K562 (cell line): ENCODE results near the gene B9D2. TPM values are rescaled to one million over a fixed set of nuclear protein-coding genes. Genes with fewer than 3 reads are reported as not detected.

ENCODE experiments used
- ATAC-seq: fragments of 200-7000 bp; cut with Tn5 transposase; 3 replicates; pipeline ENCODE4 v1.9.1; 2020; ENCODE audit warnings: moderate library complexity
- BruUV-seq: library from RNA; stranded (reverse); fragments of 400-500 nt; replicated peaks from 2 replicates; lab custom pipeline; 2021; lab: Mats Ljungman, UMichigan
- CTCF ChIA-PET: fragments of 300-600 bp; formaldehyde crosslinking; extraction: SDS; loops from one replicate; lab custom pipeline; 2021; ENCODE audit warnings: low intra/inter-chr PET ratio; lab: Yijun Ruan, JAX
- POLR2A ChIA-PET: fragments of 300-600, 350-650 bp; sonication (Branson Sonifier 250); formaldehyde crosslinking; extraction: SDS; loops from one replicate; lab custom pipeline; 2021; ENCODE audit warnings: antibody characterized with exemption, inconsistent platforms; lab: Yijun Ruan, JAX
- DNase-seq, 4 experiments: peaks; one replicate each; pipeline versions ENCODE4 v3.0.0 to v3.0.0-alpha.2; 2011 to 2018; ENCODE audit warnings: low spot score in 3 of 4, mixed read lengths in 3 of 4; ENCODE audit errors: extremely low read depth in 1 of 4
- FAIRE-seq: peaks from 2 replicates; lab custom pipeline; 2011; peaks lifted over from hg19 to GRCh38; lab: Jason Lieb, UNC
- H2AFZ ChIP-seq: 2 replicates; pipeline ENCODE4 v1.6.0; 2011; ENCODE audit warnings: low read depth, low read length, control low read depth, inconsistent platforms
- H3K27ac ChIP-seq: fragments of 200-600 bp; 3 replicates; pipeline ENCODE4 v1.8.0; 2011; ENCODE audit warnings: low read depth, mild to moderate bottlenecking, control low read depth, inconsistent platforms, low read length, moderate library complexity, mixed read lengths; ENCODE audit errors: extremely low read depth
- H3K27me3 ChIP-seq, 2 experiments: fragments of 300-600 bp in 1 of 2; 2 replicates in 1 of 2; 3 replicates in 1 of 2; pipeline versions ENCODE4 v1.6.0 to v1.8.0; 2011; ENCODE audit warnings: inconsistent platforms in 2 of 2, low read length in 2 of 2, mild to moderate bottlenecking in 1 of 2, mixed read lengths in 1 of 2, moderate library complexity in 1 of 2; ENCODE audit not compliant: control insufficient read depth in 2 of 2, insufficient read depth in 2 of 2
- H3K36me3 ChIP-seq: fragments of 300-600 bp; 3 replicates; pipeline ENCODE4 v1.8.0; 2011; ENCODE audit warnings: mild to moderate bottlenecking, low read length, inconsistent platforms; ENCODE audit not compliant: control insufficient read depth, insufficient read depth
- H3K4me1 ChIP-seq, 2 experiments: fragments of 200-600 bp in 1 of 2; replicated peaks in 1 of 2; 2 replicates in 1 of 2; 3 replicates in 1 of 2; pipeline versions ENCODE4 v1.5.1 to v1.8.0; 2011; ENCODE audit warnings: inconsistent platforms in 2 of 2, low read length in 2 of 2, mild to moderate bottlenecking in 1 of 2, mixed read lengths in 1 of 2, moderate library complexity in 1 of 2; ENCODE audit not compliant: control insufficient read depth in 2 of 2, insufficient read depth in 2 of 2
- H3K4me2 ChIP-seq: 2 replicates; pipeline ENCODE4 v1.6.1; 2011; ENCODE audit warnings: low read length, control low read depth, inconsistent platforms, mixed read lengths; ENCODE audit not compliant: insufficient read depth
- H3K4me3 ChIP-seq: fragments of 200-600 bp; sonication (generic), shearing (Covaris generic); 2 replicates; pipeline ENCODE4 v1.5.1; 2016; ENCODE audit warnings: control low read depth, inconsistent platforms
- H3K79me2 ChIP-seq: fragments of 200-600 bp; 3 replicates; pipeline ENCODE4 v1.8.0; 2011; ENCODE audit warnings: low read length, inconsistent platforms; ENCODE audit not compliant: control insufficient read depth, insufficient read depth
- H3K9ac ChIP-seq, 2 experiments: 2 replicates each; pipeline versions ENCODE4 v1.6.0 to v1.6.1; 2011; ENCODE audit warnings: low read depth in 2 of 2, low read length in 2 of 2, control low read depth in 1 of 2, inconsistent platforms in 1 of 2, mild to moderate bottlenecking in 1 of 2, mixed read lengths in 1 of 2; ENCODE audit not compliant: insufficient read depth in 1 of 2
- H3K9me1 ChIP-seq: one replicate; pipeline ENCODE4 v1.6.0; 2011; ENCODE audit warnings: inconsistent platforms, mild to moderate bottlenecking, low read length, moderate library complexity; ENCODE audit not compliant: control insufficient read depth, insufficient read depth
- H3K9me3 ChIP-seq: replicated peaks from 2 replicates; pipeline ENCODE4 v1.5.1; 2011; ENCODE audit warnings: low read depth, low read length, inconsistent platforms; ENCODE audit not compliant: control insufficient read depth, insufficient read depth
- H4K20me1 ChIP-seq: replicated peaks from 2 replicates; pipeline ENCODE4 v1.6.1; 2011; ENCODE audit warnings: low read length, inconsistent platforms, mixed read lengths; ENCODE audit not compliant: control insufficient read depth, insufficient read depth
- ATF4 ChIP-seq: fragments of 450-650 bp; formaldehyde crosslinking; IDR thresholded peaks from 2 replicates; pipeline ENCODE4 v1.4.0; 2022; ENCODE audit warnings: mild to moderate bottlenecking, moderate library complexity
- BDP1 ChIP-seq: IDR thresholded peaks from 3 replicates; pipeline ENCODE4 v1.6.1; 2011; ENCODE audit not compliant: insufficient read length, insufficient read depth
- IRF9 ChIP-seq: fragments of 450-650 bp; IDR thresholded peaks from 2 replicates; pipeline ENCODE4 v1.6.1; 2016; ENCODE audit warnings: missing biosample characterization, missing genetic modification characterization
- MCM7 ChIP-seq, 2 experiments: fragments of 450-650 bp; IDR thresholded peaks; 2 replicates each; pipeline ENCODE4 v1.6.1; 2016 to 2018
- NELFE ChIP-seq: IDR thresholded peaks from 2 replicates; pipeline ENCODE4 v1.6.1; 2011; ENCODE audit warnings: mild to moderate bottlenecking; ENCODE audit not compliant: insufficient read depth, insufficient read length
- NKRF ChIP-seq: fragments of 450-650 bp; IDR thresholded peaks from 2 replicates; pipeline ENCODE4 v1.6.1; 2016; ENCODE audit warnings: borderline replicate concordance
- PTTG1 ChIP-seq: fragments of 450-650 bp; IDR thresholded peaks from 2 replicates; pipeline ENCODE4 v1.6.1; 2016; ENCODE audit warnings: low read depth, mild to moderate bottlenecking, missing genetic modification characterization, missing compliant biosample characterization
- SMAD2 ChIP-seq: fragments of 150-350 bp; IDR thresholded peaks from 2 replicates; pipeline ENCODE4 v1.6.1; 2014; ENCODE audit warnings: low read depth, mild to moderate bottlenecking, low read length
- USF2 ChIP-seq: sonication (generic); formaldehyde crosslinking; IDR thresholded peaks from 2 replicates; pipeline ENCODE4 v1.5.0; 2020; ENCODE audit warnings: missing genetic modification reagents
- ZFP1 ChIP-seq: fragments of 450-650 bp; formaldehyde crosslinking; IDR thresholded peaks from 2 replicates; pipeline ENCODE4 v1.4.0; 2020; ENCODE audit warnings: mild to moderate bottlenecking, mixed read lengths
- ZNF354B ChIP-seq: fragments of 250-450 bp; sonication (Bioruptor Pico); IDR thresholded peaks from 2 replicates; pipeline ENCODE4 v1.4.0; 2020
- ZNF518B ChIP-seq: fragments of 250-450 bp; sonication (Bioruptor Pico); IDR thresholded peaks from 2 replicates; pipeline ENCODE4 v1.5.0; 2021; ENCODE audit warnings: mild to moderate bottlenecking, moderate library complexity
- ZSCAN29 ChIP-seq: fragments of 450-650 bp; IDR thresholded peaks from 2 replicates; pipeline ENCODE4 v1.6.1; 2017
- WGBS: fragments of 100-300 bp; shearing (Covaris generic); methylation state at CpG from one replicate; pipeline ENCODE4 v1.1.6; 2016; ENCODE audit warnings: low coverage, mixed read lengths; ENCODE audit not compliant: insufficient coverage; ENCODE audit errors: missing lambda C conversion rate; 5-methylcytosine and 5-hydroxymethylcytosine counted together
- in situ Hi-C: fragments of 300-500 bp; cut with MboI; formaldehyde crosslinking; loops from 4 replicates; pipeline ENCODE4 v1.15.0; 2018; ENCODE audit warnings: inconsistent platforms, mixed read lengths
- intact Hi-C: fragments of 100-400 bp; cut with micrococcal nuclease; formaldehyde crosslinking; loops from 2 replicates; pipeline ENCODE4 v1.14.2; 2022
- polyA plus RNA-seq, 8 experiments: library from polyadenylated mRNA; depleted of rRNA in 4 of 8; stranded (reverse) in 5 of 8; unstranded in 3 of 8; fragments of >200 nt; fragmentation: Nextera tagmentation in 2 of 8; fragmentation: Illumina TruSeq in 1 of 8; extraction: Ambion mirVana in 2 of 8; extraction: Trizol in 1 of 8; gene quantifications; 2 replicates each; pipeline versions ENCODE4 v1.2.1 to v1.2.3, GENCODE V29; 2011 to 2014; ENCODE audit warnings: inconsistent platforms in 1 of 8, missing spikeins in 1 of 8
- total RNA-seq, 7 experiments: library from RNA; depleted of rRNA in 6 of 7; stranded (reverse); fragments of >200 nt in 6 of 7; fragmentation: Illumina TruSeq in 2 of 7; extraction: Trizol in 2 of 7; gene quantifications; 2 replicates each; pipeline versions ENCODE4 v1.2.1 to v1.2.3, GENCODE V29; 2011 to 2021; ENCODE audit warnings: low replicate concordance in 1 of 7

B9D2 gene
- total and polyA plus RNA-seq, 9 of the 15 experiments (the other 6 are each of a cell fraction or from before 2014, with no cell fraction given) = 0.83 to 6.9 (median 2.8) TPM

- intact Hi-C loops (loop anchor here (10.0 kb wide), 1 partner anchor 70 kb away; the partner anchor contains the start of gene DMAC2), in situ Hi-C loops (no loop called here)
- no peak for ATAC-seq
- no peaks in the 10 kb centered on the region for H3K9me1 ChIP-seq
- H2AFZ ChIP-seq = peak overlapping the region; percentile 98
- H3K27me3 ChIP-seq = no peaks in the 10 kb centered on the region
- 50% methylated on average over 14 of the region's 14 CpGs for WGBS
- no peaks in the 10 kb centered on the region for H4K20me1 ChIP-seq
- POLR2A ChIA-PET = interaction anchor here (0.6 to 2.9 kb wide), 10 partner anchors 10 to 99 kb away, joined by 3 to 20 read pairs (median 4); partner anchors contain the start of gene TGFB1
- peak overlapping the region; percentile 100 for H3K27ac ChIP-seq
- FAIRE-seq = no peak
- no peaks in the 10 kb centered on the region for H3K9me3 ChIP-seq
- BruUV-seq = no TSS peak
- H3K4me3 ChIP-seq = peak overlapping the region; percentile 80
- peaks cover 45% of the 10 kb centered on the region for H3K79me2 ChIP-seq
- H3K4me1 ChIP-seq = peaks cover 30 to 50% of the 10 kb centered on the region in 2 experiments
- peak in 1 of 4 experiments; percentile 24 for DNase-seq
- H3K9ac ChIP-seq = peak overlapping the region; percentile 97 to 99; a peak in 3 of 4 replicates
- H3K36me3 ChIP-seq = peaks cover 4% of the 10 kb centered on the region; the same call in 2 of the 3 replicates
- H3K4me2 ChIP-seq = peak overlapping the region; percentile 95
- CTCF ChIA-PET = no interaction called here
- TF ChIP-seq PTTG1 (tag) = no peak
- TF ChIP-seq IRF9 (tag) = no peak
- TF ChIP-seq ZNF518B (CRISPR knock-in tag) = no peak
- no peak for TF ChIP-seq NKRF
- TF ChIP-seq BDP1 = no peak
- TF ChIP-seq ATF4 (CRISPR knock-in tag) = 0 out of 2 replicates have a peak, but pooled peaks have one; percentile 37
- TF ChIP-seq ZSCAN29 = no peak
- TF ChIP-seq ZFP1 (CRISPR knock-in tag) = no peak
- TF ChIP-seq USF2 (CRISPR knock-in tag) = no peak
- no peak for TF ChIP-seq NELFE
- TF ChIP-seq MCM7 (IDR thresholded peaks at IDR 0.05) = no peak
- no peak for TF ChIP-seq ZNF354B (CRISPR knock-in tag)
- no peak for TF ChIP-seq SMAD2
Observed at GRCh38 chr19:41364524-41365391, 809 bp upstream of the B9D2 start.
